Stimulated activated naive CD8-positive, alpha-beta T cell treated with anti-CD3 and anti-CD28 coated beads, Interleukin-15, Interleukin-2, amounts not matched to agents 100 U/mL and 50 U/mL, for 24 hours (primary cell): Measurements from ENCODE around the gene SLC24A3.

Source experiments
- ATAC-seq: fragments of 150-1000 bp; cut with Tn5 transposase; one replicate; pipeline ENCODE4 v1.10.0; 2021
- DNase-seq: peaks from one replicate; pipeline ENCODE4 v3.0.0; 2021

Gene SLC24A3

GRCh38 chr20:19392344-19393130, 180.1 kb downstream of the SLC24A3 start:
- ATAC-seq (no peak), DNase-seq (no peak)

DNA sequence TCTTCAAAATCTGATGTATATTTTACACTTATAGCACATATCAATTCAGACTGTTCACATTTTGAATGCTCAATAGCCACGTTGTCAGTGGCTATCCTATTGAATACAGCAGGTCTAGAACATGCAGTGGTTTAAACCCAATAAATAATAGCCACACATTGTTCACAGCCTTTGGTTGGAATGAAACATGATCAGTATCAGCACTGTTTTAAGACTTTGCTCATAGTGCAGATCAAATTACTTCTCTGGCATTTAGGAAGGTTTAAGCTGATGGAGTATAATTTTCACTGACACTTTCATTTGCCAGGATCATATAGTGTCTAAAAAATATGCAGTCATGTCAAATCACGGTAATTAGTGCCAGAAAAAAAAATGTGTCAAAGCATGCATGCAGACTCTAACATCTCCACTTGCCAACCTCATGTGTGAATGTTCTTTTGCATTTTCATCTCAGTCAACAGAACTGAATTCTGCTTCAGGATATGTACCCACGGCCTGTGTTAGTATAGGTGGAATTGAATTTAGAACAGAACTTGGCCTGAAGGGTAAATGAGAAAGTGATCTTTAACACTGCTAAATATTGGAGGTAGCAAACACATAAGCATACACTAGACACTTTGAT, 184.1 kb downstream of the SLC24A3 start:
- no peak for DNase-seq
- no peak for ATAC-seq

GRCh38 chr20:19397226-19397625, 184.8 kb downstream of the SLC24A3 start:
- ATAC-seq (no peak), DNase-seq (no peak)

DNA sequence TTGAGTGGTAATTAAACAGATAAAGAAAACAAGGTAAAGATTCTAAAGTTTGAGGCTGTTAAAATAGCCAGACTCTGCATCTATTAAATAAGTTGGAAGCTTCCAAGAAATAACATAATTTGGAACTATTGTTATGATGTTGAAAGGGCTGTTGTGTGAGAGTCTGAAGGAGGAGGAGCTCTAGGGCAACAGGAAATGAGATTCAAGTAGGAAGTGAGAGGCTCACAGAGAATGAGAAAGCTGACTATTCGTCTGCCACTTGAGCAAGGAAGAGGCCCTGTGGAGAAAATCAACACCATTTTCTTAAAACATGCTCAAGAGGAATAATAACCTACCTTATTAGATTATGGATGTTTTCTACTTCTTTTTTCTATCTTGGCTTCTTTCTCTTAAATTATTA, 185.2 kb downstream of the SLC24A3 start:
- no peak for DNase-seq
- no peak for ATAC-seq

DNA sequence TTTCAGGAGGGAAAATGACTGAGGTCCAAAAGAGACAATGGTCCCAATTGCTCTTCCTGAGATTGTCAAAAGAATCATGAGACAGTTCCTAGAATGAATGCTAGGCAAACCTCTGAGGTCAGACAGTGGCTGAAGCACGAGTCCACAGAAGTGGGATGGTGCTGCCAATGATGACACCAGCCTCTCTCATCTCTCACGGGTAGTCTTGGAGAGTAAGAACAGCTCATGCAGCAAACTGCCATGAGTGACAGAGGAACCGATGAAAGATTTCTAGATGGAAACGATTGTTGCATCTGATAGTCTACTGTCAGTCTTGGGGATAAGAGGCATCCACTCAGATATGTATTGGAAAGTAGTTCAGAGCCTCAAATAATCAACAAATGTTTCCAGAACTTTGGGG, 188.7 kb downstream of the SLC24A3 start:
- ATAC-seq (no peak), DNase-seq (no peak)

- no peak for DNase-seq
- no peak for ATAC-seq
These were observed 191.1 kb downstream of the SLC24A3 start for GRCh38 chr20:19403549-19403948.

- no peak for ATAC-seq
- no peak for DNase-seq
These were observed 192.4 kb downstream of the SLC24A3 start for GRCh38 chr20:19404826-19405225.

- DNase-seq = no peak
- no peak for ATAC-seq
These were observed 193.5 kb downstream of the SLC24A3 start for GRCh38 chr20:19405958-19406357.

DNA sequence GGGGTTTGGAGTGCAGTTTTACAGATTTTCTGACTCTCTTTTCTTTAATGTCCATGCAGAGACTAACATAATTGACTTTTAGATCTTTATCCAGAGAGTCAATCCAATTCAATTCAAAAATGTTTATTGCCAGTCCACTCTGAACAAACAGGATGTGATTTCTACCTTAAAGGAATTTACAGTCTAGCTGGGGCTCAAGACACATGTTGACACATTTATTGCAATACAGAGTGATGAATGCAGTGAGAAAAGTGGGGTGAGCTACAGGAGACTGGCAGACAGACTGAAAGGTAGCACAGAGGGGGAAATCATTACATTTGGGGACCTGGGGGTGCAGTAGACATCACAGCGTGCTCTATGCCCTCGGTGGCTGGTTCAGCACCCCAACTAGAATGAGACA, 193.9 kb downstream of the SLC24A3 start:
- no peak for ATAC-seq

GRCh38 chr20:19407196-19407595, 194.8 kb downstream of the SLC24A3 start:
- DNase-seq (no peak), ATAC-seq (no peak)

More for the DNA sequence above, 193.9 kb downstream of the SLC24A3 start:
- no peak for DNase-seq

GRCh38 chr20:19407736-19408135, 195.3 kb downstream of the SLC24A3 start:
- DNase-seq (no peak), ATAC-seq (no peak)

- ATAC-seq = no peak
These were observed 196.5 kb downstream of the SLC24A3 start for GRCh38 chr20:19408971-19409370.

DNA sequence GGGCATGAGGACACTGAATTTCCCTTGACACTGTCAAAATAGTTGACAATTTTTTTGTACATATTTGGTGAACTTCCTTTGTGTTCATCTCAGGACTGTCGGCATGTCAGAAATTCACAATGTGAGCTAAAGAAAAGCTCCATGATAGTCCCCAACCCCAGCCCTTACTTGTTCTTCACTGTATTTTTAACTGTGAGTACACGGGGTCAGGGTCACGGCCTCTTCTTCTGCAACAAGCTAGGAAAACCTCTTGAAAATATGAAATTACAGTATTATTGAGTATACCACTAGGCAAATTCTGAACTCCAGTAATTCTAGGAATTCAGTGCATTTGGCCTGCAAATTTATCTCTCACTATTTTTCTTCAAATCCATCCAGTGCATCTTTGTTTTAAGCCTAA, 199.4 kb downstream of the SLC24A3 start:
- DNase-seq (no peak), ATAC-seq (no peak)

More at GRCh38 chr20:19408971-19409370, 196.5 kb downstream of the SLC24A3 start:
- no peak for DNase-seq

GRCh38 chr20:19412254-19412653, 199.8 kb downstream of the SLC24A3 start:
- DNase-seq (no peak), ATAC-seq (no peak)

- DNase-seq (no peak), ATAC-seq (no peak)
These were observed 202.2 kb downstream of the SLC24A3 start for GRCh38 chr20:19414600-19414999.

DNA sequence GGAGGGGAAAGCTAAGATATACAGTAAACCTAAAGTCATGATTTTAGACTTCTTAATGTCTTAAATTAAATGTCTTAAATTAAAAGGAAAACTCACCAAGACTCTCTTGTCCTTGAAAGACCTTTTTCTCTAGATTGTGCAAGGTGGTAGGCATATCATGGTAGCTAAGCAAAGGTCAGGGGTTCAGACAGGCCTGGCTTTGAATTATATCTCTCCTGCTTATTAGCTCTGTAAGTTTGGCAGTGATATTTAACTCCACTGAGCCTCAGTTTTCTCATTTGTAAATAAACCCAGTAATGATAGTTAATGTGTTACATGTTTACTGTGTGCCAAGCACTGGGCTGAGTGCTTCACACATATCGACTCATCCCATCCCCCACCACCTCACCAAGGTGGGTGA, 203.3 kb downstream of the SLC24A3 start:
- no peak for DNase-seq

DNA sequence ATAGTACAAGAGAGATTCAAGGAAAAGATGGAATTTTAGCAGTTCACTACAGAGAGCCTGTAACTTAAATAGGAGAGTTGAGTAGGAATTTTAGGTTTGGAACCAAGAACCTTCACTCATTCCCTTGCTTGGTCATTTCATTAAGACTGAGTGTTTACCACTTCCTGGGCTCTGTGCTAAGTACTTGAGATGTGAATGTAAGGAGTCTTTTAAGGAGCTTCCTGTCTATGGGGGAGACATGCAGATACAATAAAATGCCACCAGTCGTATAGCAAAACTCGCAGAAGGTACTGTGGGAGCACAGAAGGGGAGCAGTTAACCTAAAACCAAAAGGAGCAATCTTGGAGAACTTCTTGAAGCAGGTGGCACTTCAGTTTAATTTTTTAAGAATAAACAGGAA, 204.2 kb downstream of the SLC24A3 start:
- ATAC-seq = no peak
- DNase-seq = no peak

More for the DNA sequence above, 203.3 kb downstream of the SLC24A3 start:
- no peak for ATAC-seq

GRCh38 chr20:19419396-19419795, 207.0 kb downstream of the SLC24A3 start:
- DNase-seq = no peak
- no peak for ATAC-seq

DNA sequence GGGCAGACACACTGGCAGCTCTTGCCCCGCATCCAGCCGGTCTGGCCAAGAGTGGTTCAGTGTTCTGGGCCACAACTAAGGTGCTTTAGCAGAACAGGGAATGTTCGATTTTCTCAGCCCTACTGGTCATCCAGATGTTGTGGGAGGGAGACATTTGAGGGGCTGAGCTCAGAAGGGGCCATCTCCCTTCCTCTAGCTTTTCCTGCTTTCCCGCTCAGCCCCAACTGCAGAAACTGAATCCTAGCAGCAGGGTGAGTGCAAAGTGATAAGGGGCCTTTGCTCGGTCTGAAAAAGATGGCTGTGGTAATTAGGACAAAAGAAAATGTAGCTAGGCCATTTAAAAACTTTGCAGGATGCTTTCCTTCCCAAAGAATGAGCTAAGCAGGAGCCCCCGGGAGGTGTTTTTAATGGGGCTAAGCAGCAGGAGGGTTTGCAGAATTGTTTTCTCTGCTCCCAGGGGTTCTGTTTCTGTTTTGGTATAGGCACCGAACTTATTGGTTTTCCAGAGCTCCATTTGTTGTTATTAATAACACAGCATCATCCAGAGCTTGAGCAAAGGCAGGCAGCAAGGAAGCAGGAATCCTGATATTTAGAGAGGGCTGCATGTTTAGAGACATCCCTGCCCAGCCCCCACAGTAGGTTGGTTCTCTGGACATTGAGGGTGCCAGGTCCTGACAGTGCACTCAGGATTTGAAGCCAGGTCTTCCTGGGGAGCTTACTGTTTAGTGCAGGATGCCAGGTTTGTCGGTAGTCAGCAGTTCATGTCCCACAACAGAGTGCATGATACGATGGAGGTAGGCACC, 210.9 kb downstream of the SLC24A3 start:
- ATAC-seq = no peak

GRCh38 chr20:19423900-19424620, 211.6 kb downstream of the SLC24A3 start:
- ATAC-seq = no peak
- no peak for DNase-seq

More for the DNA sequence above, 210.9 kb downstream of the SLC24A3 start:
- DNase-seq = no peak

- no peak for ATAC-seq
- no peak for DNase-seq
These were observed 213.9 kb downstream of the SLC24A3 start for GRCh38 chr20:19426356-19426755.

- DNase-seq = no peak
- no peak for ATAC-seq
These were observed 215.0 kb downstream of the SLC24A3 start for GRCh38 chr20:19427480-19427879.
